Inflammatory macrophage (primary cell): ENCODE data around the gene FCRL6.

Experiments used
- DNase-seq, 2 donors: peaks; one replicate each; pipeline ENCODE4 v3.0.0-alpha.2; 2020 to 2022

The FCRL6 gene

DNA sequence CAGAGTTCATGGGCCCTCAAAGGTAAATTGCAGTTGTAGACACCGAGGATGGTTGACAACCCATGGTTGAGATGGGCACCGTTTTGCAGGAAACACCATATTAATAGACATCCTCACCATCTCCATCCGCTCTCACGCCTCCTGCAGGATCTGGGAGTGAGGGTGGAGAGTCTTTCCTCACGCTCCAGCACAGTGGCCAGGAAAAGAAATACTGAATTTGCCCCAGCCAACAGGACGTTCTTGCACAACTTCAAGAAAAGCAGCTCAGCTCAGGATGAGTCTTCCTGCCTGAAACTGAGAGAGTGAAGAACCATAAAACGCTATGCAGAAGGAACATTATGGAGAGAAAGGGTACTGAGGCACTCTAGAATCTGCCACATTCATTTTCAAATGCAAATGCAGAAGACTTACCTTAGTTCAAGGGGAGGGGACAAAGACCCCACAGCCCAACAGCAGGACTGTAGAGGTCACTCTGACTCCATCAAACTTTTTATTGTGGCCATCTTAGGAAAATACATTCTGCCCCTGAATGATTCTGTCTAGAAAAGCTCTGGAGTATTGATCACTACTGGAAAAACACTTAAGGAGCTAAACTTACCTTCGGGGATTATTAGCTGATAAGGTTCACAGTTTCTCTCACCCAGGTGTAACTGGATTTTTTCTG lies 33.8 kb downstream of the FCRL6 start:
- no peak for DNase-seq

DNA sequence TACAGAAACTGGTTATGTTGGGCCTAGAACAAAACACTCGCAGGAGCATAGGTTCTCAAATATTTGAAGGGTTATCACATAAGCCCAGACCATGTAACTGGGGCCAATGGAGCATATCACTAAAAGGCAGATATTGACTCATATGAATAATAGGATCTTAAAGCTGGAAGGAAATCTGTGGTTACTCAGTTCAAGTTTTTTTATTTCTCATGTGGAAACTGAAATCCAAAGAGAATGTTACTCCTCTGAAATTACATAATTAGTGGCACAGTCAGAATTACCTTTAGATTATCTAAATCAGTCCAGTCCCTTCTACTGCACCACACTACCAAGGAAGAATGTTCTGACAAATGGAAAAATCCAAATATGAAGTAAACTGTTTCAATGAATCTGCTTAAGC lies 36.6 kb downstream of the FCRL6 start:
- DNase-seq, result no peak

- no peak for DNase-seq
Observed at GRCh38 chr1:159839116-159839849, 37.1 kb downstream of the FCRL6 start.

DNA sequence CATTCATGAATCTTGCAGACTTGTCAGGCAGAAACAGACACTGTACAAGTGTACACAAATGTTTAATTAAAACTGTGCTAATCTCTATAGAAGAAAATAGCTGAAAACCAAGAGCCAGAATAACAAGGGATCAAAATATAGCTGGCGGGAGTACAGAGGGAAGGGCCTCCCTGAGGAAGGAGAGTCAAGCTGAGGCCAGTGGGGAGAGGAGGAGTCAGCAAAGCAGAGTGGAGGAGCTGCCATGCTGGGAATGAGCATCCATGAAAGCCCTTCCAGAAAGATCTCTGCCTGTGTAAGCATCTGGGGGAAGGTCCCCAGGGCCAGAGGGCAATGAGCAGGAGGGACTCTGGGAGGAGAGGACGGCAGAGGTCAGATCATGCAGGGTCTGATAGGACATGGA lies 39.6 kb downstream of the FCRL6 start:
- no peak for DNase-seq

GRCh38 chr1:159843459-159843858 lies 41.3 kb downstream of the FCRL6 start:
- no peak for DNase-seq

DNA sequence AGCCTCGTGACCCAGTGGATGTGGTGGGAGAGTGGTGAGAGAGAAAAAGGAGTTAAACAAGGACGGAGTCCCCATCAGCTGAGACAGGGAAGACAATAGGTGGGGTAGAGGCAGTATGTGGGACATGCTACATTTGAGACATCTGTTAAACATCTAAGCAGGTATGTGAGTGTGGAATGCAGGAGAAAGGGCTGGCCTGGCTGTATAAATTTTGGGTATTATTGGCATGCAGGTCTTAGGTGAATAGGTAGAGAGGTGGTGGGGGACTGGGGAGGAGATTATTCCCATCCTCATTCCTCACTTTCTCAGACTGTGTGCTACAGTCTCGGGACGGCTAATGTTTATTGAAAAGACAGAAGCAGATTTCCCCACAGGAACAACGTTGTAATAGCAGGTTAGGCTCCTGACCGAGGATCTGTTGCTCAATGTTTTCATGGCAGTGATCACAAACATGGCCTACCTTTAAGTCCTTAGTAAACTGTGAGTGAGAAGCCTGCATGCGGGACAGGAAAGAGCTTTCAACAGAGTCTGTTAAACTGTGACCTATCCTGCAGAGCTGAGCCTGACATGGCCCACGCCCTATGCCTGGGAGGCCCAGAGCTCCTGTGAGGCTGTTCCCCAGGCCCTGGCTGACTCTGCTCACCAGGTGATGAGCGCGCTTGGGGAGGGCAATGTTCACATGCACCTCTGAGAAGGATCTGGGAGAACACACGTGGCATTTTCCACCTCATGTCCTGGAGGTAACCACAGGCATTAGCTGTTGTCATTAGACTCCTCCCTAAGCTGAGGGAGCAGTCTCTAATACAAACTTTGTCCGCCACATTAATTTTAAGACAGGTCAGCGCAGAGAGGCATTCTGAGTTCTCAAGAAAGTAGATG lies 43.8 kb downstream of the FCRL6 start:
- DNase-seq, result no peak

DNA sequence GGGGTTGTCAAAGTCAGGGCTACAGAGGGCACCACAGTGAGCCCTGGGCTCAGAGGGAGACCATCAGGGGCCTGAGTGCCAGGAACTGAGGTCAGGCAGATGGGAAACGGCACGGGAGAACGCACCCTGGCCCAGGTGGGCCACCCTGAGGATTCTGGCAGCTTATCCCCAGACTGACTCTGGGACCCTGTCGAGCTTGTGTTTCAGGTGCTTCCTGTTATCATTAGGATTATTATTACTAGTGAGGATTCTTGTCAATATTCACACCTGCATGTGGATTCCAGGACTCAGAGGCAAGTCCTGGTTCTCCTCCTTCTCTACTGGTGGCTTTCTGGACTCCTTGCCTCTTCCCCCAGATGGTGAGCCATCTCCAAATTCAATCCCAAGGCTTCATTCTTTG lies 45.1 kb downstream of the FCRL6 start:
- DNase-seq, result no peak

GRCh38 chr1:159848326-159848725 lies 46.2 kb downstream of the FCRL6 start:
- DNase-seq, result no peak

DNA sequence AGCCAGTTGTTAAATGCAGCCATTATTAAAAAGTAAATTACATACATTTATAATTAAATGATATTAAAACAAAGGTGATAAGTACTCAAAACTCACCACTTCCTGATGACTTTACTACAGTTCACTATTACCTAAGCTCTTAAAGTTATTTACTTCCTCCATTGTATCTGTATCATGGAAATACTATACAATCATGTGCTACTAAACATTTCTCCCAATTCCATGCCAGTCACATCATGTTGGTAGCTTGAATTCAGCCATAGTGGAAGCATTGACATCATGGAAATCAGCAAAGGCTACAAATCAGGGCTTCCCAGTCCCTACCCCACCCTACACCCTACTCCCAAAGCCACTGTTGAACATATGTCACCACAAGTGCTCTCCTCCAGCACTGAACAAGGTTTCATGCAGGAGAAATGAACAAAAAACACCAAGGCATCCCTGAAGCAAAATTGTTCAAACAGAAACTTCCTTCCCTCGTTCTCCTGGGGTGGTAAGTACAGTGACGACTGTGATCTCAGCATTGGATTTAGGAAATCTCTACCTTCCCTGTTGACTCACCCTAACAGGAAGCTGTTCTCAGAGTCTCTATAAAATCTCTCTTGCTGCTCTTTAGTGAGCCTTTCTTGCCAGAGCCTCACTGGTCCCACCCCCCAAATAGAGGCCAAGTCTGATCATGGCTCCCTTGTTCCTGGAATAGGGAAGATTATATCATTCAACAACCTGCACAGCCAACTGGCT lies 47.6 kb downstream of the FCRL6 start:
- DNase-seq, result peak; percentile 43 to 53

DNA sequence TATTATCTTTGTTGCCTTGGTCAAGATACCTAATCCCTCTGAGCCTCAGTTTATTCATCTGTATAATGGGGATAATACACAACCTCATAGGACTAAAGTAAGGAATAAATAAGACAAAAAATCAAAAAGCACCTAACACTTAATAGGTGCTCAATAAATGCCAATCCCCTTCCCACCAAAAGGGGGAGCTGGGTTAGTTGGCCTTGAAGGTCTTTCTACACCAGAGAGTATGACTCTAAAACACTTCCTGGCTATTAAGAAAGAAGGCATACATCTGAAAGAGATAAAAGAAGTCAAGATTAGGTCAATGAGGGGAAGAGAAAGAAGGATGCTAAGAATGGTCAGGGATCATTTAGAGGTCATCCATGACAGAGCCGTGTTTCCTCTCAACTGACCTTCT lies 49.2 kb downstream of the FCRL6 start:
- DNase-seq, result peak in 1 of 2 donors; percentile 22

GRCh38 chr1:159853417-159854115 lies 51.4 kb downstream of the FCRL6 start:
- no peak for DNase-seq

DNA sequence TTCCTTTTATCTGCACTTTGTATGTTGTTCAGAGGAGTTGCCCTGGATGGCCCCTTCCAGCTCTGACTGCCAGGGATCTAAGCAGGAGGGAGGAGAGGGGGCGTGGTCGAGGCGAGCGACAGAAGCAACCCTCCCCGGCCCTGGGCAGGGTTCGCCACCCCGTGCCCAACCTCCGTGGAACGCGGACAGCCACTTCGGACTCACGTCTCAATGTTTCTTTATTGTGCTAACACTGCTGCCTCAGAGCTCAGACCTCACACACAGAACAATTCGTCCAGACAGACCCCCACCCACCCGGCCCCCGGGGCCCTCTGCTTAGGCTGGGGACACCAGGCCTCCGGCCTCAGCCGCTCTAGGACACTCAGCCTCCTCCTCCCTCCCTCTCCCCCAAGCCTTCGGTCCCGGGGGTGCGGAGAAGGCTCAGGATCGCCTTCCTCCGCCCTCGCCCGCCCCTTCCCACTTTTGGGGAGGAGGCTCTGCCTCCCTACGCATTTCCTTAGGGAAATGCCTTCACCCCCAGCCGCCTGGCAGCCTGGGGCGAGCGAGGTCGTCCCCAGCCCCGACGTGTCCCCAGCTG lies 52.0 kb downstream of the FCRL6 start:
- peak in 1 of 2 donors; percentile 33 for DNase-seq

- peak; percentile 66 to 83 for DNase-seq
Observed at GRCh38 chr1:159854693-159855192, 52.6 kb downstream of the FCRL6 start.

DNA sequence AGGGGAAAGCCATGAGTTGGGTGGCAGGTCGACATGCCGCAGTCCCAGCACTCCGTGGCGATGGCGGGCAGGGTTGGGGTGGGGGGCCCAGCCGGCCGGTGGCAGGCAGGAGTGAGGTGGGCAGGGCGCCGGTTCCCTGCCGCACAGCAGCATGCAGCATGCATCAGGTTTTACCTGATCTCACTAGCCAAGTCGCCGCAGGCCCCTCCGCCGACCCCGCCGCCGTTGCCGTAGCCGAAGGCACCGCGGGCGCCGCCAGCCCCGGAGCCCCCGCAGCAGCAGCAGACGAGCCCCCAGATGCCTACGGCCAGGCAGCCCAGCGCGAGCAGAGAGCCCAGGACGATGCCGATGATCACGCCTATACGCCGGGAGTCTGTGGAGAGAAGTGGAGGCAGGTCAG lies 53.5 kb downstream of the FCRL6 start:
- no peak for DNase-seq

- DNase-seq, result no peak
Observed at GRCh38 chr1:159856576-159856975, 54.4 kb downstream of the FCRL6 start.

DNA sequence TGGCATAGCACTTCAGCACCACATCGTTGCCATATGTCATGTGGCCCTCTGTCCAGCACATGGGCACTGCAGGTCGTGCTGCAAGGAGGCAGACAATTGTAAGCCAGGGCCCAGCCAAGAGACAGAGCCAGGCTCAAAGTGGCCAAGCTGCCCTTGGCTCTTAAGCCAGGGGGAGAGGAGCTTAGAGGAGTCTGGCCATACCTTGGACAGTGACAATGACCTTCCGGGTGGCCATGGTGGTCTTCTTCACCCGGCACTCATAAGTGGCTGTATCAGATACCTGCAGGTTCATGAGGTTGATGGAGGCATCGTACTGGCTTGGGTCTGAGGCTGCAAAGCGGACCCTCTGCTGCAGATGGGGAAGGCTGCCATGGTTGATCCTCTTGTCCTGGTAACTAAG lies 55.7 kb downstream of the FCRL6 start:
- DNase-seq, result no peak

- DNase-seq, result no peak
Observed at GRCh38 chr1:159859767-159860322, 57.7 kb downstream of the FCRL6 start.

- DNase-seq, result no peak
Observed at GRCh38 chr1:159860456-159860855, 58.3 kb downstream of the FCRL6 start.

DNA sequence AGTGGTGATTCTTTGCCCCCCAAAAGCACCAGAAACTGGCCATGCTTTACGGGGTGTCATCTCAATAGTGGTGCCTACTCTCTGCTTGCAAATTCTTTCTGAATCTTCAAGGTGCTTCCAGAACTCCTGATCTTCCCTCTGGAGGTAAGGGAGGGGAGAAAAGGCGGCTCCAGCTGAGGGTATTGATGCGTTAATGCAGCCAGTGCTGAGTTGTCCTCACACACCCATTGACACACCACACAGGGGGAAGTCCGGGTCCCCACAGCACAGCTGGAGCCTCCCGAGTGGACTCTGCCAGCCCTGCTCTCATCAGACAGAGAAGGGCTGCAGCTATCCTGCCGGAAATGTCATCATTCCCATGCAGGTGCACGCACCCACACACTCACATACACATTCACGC lies 59.1 kb downstream of the FCRL6 start:
- no peak for DNase-seq

- no peak for DNase-seq
Observed at GRCh38 chr1:159862031-159862430, 59.9 kb downstream of the FCRL6 start.

DNA sequence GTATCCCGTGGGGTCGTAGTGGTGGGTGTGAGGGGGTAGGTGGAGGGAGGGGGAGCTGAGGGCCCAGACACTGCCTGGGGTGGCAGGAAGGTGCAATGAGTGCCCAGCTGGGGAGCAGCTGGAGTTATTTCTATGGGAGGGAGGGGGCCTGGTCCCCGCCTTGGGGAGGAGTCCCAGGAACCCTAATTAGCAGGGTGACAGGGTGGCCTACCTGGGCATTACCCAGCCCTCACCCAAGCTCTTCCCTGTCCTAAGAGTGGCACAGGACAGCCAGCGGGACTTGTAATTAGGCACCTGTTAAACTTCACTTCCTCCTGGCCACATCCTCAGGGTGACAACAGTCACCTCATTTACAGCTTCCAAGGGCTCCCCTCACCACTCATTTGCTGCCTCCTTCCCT lies 60.4 kb downstream of the FCRL6 start, which contains the start of gene VSIG8:
Gene VSIG8 (minus strand): TSS at position 101 of the 400 bp plus-strand sequence. CDS start 136 bp downstream, outside the sequence.
- DNase-seq, result no peak
